ENCODE data around the gene MT2A. TPM values are rescaled to one million over a fixed set of nuclear protein-coding genes. Genes with fewer than 3 reads are reported as not detected.

Gene MT2A
- total and polyA plus RNA-seq, 2 of the 13 experiments (the other 11 are each of a cell fraction or from before 2014, with no cell fraction given): 135 to 371 TPM

DNA sequence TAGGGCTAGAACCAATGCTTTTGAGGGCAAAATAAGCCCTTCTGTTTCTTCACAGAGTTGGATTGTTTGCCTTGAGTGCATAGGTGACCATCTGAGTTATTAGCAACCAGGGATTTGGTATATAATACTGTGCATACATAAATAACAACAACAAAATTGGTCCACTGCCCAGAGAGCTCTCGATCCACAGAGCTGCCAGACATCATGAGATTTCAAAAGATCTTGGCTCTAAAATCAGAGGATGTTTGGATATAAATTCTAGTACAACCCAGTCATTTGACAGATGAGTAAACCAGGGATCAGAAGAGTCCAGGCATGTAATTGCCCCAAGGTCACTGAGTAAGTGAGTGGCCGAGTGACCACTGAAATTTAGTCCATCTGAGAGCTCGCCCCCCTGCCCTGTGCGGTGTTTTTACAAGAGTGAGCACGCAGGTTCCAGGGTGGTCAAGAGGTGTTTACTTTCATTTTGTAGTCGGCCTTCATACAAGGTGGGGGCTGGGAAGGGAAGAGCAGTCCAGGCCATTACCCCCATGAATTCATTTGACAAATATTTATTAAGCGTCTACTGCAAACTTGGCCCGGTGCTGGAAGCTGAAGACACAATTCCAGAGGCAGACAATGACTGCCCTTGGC lies 1.8 kb upstream of the MT2A start (continued):
- TF ChIP-seq, protein P1, sequence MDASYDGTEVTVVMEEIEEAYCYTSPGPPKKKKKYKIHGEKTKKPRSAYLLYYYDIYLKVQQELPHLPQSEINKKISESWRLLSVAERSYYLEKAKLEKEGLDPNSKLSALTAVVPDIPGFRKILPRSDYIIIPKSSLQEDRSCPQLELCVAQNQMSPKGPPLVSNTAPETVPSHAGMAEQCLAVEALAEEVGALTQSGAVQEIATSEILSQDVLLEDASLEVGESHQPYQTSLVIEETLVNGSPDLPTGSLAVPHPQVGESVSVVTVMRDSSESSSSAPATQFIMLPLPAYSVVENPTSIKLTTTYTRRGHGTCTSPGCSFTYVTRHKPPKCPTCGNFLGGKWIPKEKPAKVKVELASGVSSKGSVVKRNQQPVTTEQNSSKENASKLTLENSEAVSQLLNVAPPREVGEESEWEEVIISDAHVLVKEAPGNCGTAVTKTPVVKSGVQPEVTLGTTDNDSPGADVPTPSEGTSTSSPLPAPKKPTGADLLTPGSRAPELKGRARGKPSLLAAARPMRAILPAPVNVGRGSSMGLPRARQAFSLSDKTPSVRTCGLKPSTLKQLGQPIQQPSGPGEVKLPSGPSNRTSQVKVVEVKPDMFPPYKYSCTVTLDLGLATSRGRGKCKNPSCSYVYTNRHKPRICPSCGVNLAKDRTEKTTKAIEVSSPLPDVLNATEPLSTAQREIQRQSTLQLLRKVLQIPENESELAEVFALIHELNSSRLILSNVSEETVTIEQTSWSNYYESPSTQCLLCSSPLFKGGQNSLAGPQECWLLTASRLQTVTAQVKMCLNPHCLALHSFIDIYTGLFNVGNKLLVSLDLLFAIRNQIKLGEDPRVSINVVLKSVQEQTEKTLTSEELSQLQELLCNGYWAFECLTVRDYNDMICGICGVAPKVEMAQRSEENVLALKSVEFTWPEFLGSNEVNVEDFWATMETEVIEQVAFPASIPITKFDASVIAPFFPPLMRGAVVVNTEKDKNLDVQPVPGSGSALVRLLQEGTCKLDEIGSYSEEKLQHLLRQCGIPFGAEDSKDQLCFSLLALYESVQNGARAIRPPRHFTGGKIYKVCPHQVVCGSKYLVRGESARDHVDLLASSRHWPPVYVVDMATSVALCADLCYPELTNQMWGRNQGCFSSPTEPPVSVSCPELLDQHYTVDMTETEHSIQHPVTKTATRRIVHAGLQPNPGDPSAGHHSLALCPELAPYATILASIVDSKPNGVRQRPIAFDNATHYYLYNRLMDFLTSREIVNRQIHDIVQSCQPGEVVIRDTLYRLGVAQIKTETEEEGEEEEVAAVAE (CRISPR knock-in tag; IDR thresholded peaks at IDR 0.05; ENCODE audit: borderline replicate concordance): no peak
- no peak for TF ChIP-seq NPAS2 (CRISPR knock-in tag; IDR thresholded peaks at IDR 0.05; ENCODE audit: borderline replicate concordance)
- TF ChIP-seq, protein P2, sequence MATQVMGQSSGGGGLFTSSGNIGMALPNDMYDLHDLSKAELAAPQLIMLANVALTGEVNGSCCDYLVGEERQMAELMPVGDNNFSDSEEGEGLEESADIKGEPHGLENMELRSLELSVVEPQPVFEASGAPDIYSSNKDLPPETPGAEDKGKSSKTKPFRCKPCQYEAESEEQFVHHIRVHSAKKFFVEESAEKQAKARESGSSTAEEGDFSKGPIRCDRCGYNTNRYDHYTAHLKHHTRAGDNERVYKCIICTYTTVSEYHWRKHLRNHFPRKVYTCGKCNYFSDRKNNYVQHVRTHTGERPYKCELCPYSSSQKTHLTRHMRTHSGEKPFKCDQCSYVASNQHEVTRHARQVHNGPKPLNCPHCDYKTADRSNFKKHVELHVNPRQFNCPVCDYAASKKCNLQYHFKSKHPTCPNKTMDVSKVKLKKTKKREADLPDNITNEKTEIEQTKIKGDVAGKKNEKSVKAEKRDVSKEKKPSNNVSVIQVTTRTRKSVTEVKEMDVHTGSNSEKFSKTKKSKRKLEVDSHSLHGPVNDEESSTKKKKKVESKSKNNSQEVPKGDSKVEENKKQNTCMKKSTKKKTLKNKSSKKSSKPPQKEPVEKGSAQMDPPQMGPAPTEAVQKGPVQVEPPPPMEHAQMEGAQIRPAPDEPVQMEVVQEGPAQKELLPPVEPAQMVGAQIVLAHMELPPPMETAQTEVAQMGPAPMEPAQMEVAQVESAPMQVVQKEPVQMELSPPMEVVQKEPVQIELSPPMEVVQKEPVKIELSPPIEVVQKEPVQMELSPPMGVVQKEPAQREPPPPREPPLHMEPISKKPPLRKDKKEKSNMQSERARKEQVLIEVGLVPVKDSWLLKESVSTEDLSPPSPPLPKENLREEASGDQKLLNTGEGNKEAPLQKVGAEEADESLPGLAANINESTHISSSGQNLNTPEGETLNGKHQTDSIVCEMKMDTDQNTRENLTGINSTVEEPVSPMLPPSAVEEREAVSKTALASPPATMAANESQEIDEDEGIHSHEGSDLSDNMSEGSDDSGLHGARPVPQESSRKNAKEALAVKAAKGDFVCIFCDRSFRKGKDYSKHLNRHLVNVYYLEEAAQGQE (IDR thresholded peaks at IDR 0.05; ENCODE audit: borderline replicate concordance in 1 of 2, low read depth in 1 of 2, low read length in 2 of 2): no peak; a peak in 1 of 4 replicates
- TF ChIP-seq ZNF230 (CRISPR knock-in tag; IDR thresholded peaks at IDR 0.05): no peak
- TF ChIP-seq FIP1L1 (IDR thresholded peaks at IDR 0.05; ENCODE audit: borderline replicate concordance, insufficient read depth, low read depth, low read length): no peak
- TF ChIP-seq, protein P3, sequence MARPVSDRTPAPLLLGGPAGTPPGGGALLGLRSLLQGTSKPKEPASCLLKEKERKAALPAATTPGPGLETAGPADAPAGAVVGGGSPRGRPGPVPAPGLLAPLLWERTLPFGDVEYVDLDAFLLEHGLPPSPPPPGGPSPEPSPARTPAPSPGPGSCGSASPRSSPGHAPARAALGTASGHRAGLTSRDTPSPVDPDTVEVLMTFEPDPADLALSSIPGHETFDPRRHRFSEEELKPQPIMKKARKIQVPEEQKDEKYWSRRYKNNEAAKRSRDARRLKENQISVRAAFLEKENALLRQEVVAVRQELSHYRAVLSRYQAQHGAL (CRISPR knock-in tag; IDR thresholded peaks at IDR 0.05; ENCODE audit: not compliant biosample characterization): no peak
- no peak for TF ChIP-seq ZNF335 (CRISPR knock-in tag; IDR thresholded peaks at IDR 0.05)
- TF ChIP-seq TGIF2 (CRISPR knock-in tag; IDR thresholded peaks at IDR 0.05): peak; percentile 44; the same call in 1 of the 2 replicates
- no peak for TF ChIP-seq SIX4 (CRISPR knock-in tag; IDR thresholded peaks at IDR 0.05)
- TF ChIP-seq ZSCAN22 (CRISPR knock-in tag; IDR thresholded peaks at IDR 0.05): no peak
- TF ChIP-seq ZNF101 (CRISPR knock-in tag; IDR thresholded peaks at IDR 0.05; ENCODE audit: borderline replicate concordance, low read depth): no peak
- TF ChIP-seq MBD4 (IDR thresholded peaks at IDR 0.05; ENCODE audit: borderline replicate concordance, low read length): no peak; the same call in 1 of the 2 replicates
- peak; percentile 72; the same call in 1 of the 2 replicates for TF ChIP-seq MEF2D (CRISPR knock-in tag; IDR thresholded peaks at IDR 0.05)
- no peak for TF ChIP-seq PRMT3 (CRISPR knock-in tag; IDR thresholded peaks at IDR 0.05; ENCODE audit: borderline replicate concordance, low read depth)
- no peak for TF ChIP-seq ZSCAN30 (CRISPR knock-in tag; IDR thresholded peaks at IDR 0.05)
- no peak for TF ChIP-seq TOE1 (CRISPR knock-in tag; IDR thresholded peaks at IDR 0.05)
- TF ChIP-seq SUZ12 (IDR thresholded peaks at IDR 0.05; ENCODE audit: low read depth, low read length): no peak
- TF ChIP-seq HNF4G (IDR thresholded peaks at IDR 0.05; ENCODE audit: borderline replicate concordance, low read depth, low read length): no peak
- 0 out of 2 replicates have a peak, but pooled peaks have one; percentile 16 for TF ChIP-seq HNF4G (CRISPR knock-in tag; IDR thresholded peaks at IDR 0.05; ENCODE audit: borderline replicate concordance, low read depth)
- no peak for TF ChIP-seq ZNF354B (CRISPR knock-in tag; IDR thresholded peaks at IDR 0.05)
